HL-60 (cell line): ENCODE data around the gene FOXP1.

ENCODE experiments used
- DNase-seq, 2 experiments: peaks; one replicate each; pipeline ENCODE4 v3.0.0-alpha.2; 2010 to 2020; ENCODE audit warnings: low read depth in 1 of 2, low spot score in 1 of 2
- H3K27ac ChIP-seq: fragments of 250-450 bp; sonication (Bioruptor Pico); replicated peaks from 2 replicates; pipeline ENCODE4 v1.5.1; 2020; ENCODE audit warnings: mild to moderate bottlenecking, moderate library complexity
- H3K27me3 ChIP-seq: fragments of 250-450 bp; sonication (Bioruptor Pico); 2 replicates; pipeline ENCODE4 v1.5.1; 2021; ENCODE audit warnings: mild to moderate bottlenecking, moderate library complexity; ENCODE audit not compliant: insufficient read depth, poor library complexity, severe bottlenecking
- H3K4me3 ChIP-seq: replicated peaks from 2 replicates; pipeline ENCODE4 v1.5.1; 2011; ENCODE audit warnings: mild to moderate bottlenecking, control low read depth, low read length; ENCODE audit not compliant: insufficient read depth
- CTCF ChIP-seq: IDR thresholded peaks from one replicate; pipeline ENCODE4 v1.5.1; 2011; ENCODE audit warnings: low read length, control low read depth, inconsistent platforms; ENCODE audit not compliant: insufficient read depth
- GABPA ChIP-seq: IDR thresholded peaks from 2 replicates; pipeline ENCODE4 v1.6.1; 2012; ENCODE audit warnings: low read depth
- POLR2AphosphoS5 ChIP-seq: IDR thresholded peaks from 2 replicates; pipeline ENCODE4 v1.6.1; 2012; ENCODE audit warnings: low read depth
- REST ChIP-seq: IDR thresholded peaks from 2 replicates; pipeline ENCODE4 v1.6.1; 2012; ENCODE audit warnings: low read depth; ENCODE audit not compliant: insufficient replicate concordance
- SPI1 ChIP-seq: IDR thresholded peaks from 2 replicates; pipeline ENCODE4 v1.6.1; 2012; ENCODE audit warnings: low read depth, mild to moderate bottlenecking, borderline replicate concordance

Gene FOXP1

GRCh38 chr3:71478568-71478967 lies 105.0 kb downstream of the FOXP1 start:
- TF ChIP-seq REST (no peak), SPI1 (no peak), POLR2AphosphoS5 (no peak), GABPA (no peak), CTCF (no peak)
- Histone ChIP-seq H3K4me3 (no peak overlapping the region), H3K27ac (no peak overlapping the region), H3K27me3 (no peaks in the 10 kb centered on the region)
- DNase-seq: peak in 1 of 2 experiments; percentile 57

- no peaks in the 10 kb centered on the region for H3K27me3 ChIP-seq
- no peak overlapping the region for H3K4me3 ChIP-seq
- no peak for TF ChIP-seq CTCF
- no peak overlapping the region for H3K27ac ChIP-seq
- DNase-seq: no peak
Observed at GRCh38 chr3:71476950-71477349, 106.6 kb downstream of the FOXP1 start.

- TF ChIP-seq REST (no peak), SPI1 (no peak), CTCF (no peak), POLR2AphosphoS5 (no peak), GABPA (no peak)
- Histone ChIP-seq H3K27ac (no peak overlapping the region), H3K4me3 (no peak overlapping the region)
Observed at GRCh38 chr3:71469138-71469435, 114.4 kb downstream of the FOXP1 start.

GRCh38 chr3:71468311-71469137 lies 115.0 kb downstream of the FOXP1 start:
- TF ChIP-seq SPI1 (no peak), REST (no peak), POLR2AphosphoS5 (no peak), CTCF (no peak), GABPA (no peak)

More at GRCh38 chr3:71469138-71469435, 114.4 kb downstream of the FOXP1 start:
- no peak for DNase-seq
- H3K27me3 ChIP-seq: no peaks in the 10 kb centered on the region

More at GRCh38 chr3:71468311-71469137, 115.0 kb downstream of the FOXP1 start:
- H3K4me3 ChIP-seq: no peak overlapping the region
- no peak for DNase-seq
- H3K27me3 ChIP-seq: no peaks in the 10 kb centered on the region
- H3K27ac ChIP-seq: no peak overlapping the region
